GM12878 (cell line): ENCODE measurements around the gene SLC24A4. TPM values are rescaled to one million over a fixed set of nuclear protein-coding genes. Genes with fewer than 3 reads are reported as not detected.

ENCODE experiments used
- ATAC-seq: fragments of 200-7000 bp; cut with Tn5 transposase; 3 replicates; pipeline ENCODE4 v1.9.1; 2020; ENCODE audit warnings: mild to moderate bottlenecking, moderate library complexity
- BruUV-seq: library from RNA; stranded (reverse); fragments of 400-500 nt; replicated peaks from 2 replicates; lab custom pipeline; 2021; lab: Mats Ljungman, UMichigan
- CTCF ChIA-PET: fragments of 300-600 bp; sonication (Branson Sonifier 250); formaldehyde crosslinking; extraction: SDS; loops from one replicate; lab custom pipeline; 2021; ENCODE audit warnings: inconsistent platforms; lab: Yijun Ruan, JAX
- POLR2A ChIA-PET: fragments of 350-600 bp; formaldehyde crosslinking; extraction: SDS; loops from one replicate; lab custom pipeline; 2021; ENCODE audit warnings: inconsistent platforms; lab: Charles Lee
- RAD21 ChIA-PET: fragments of 300-600 bp; sonication (Branson Sonifier 250); formaldehyde crosslinking; loops from one replicate; lab custom pipeline; 2023; ENCODE audit warnings: antibody characterized with exemption; ENCODE audit not compliant: unreplicated experiment; lab: Charles Lee
- SMC1A ChIA-PET: fragments of 300-600 bp; sonication (Branson Sonifier 250); formaldehyde crosslinking; loops from one replicate; lab custom pipeline; 2023; ENCODE audit not compliant: unreplicated experiment, uncharacterized antibody; lab: Charles Lee
- DNase-seq: peaks from one replicate; pipeline ENCODE4 v3.0.0-alpha.2; 2011; ENCODE audit warnings: low read depth, low spot score
- FAIRE-seq: peaks from 3 replicates; lab custom pipeline; 2011; peaks lifted over from hg19 to GRCh38; lab: Jason Lieb, UNC
- H2AFZ ChIP-seq: 2 replicates; pipeline ENCODE4 v1.6.0; 2011; ENCODE audit warnings: low read depth, low read length, control low read depth; ENCODE audit not compliant: control insufficient read depth
- H3K27ac ChIP-seq: 2 replicates; pipeline ENCODE4 v1.5.1; 2011; ENCODE audit warnings: control low read depth; ENCODE audit not compliant: control insufficient read depth, insufficient read depth
- H3K27me3 ChIP-seq, 2 experiments: replicated peaks in 1 of 2; 2 replicates each; pipeline versions ENCODE4 v1.6.0 to v1.6.1; 2011; ENCODE audit warnings: low read length in 1 of 2; ENCODE audit not compliant: control insufficient read depth in 2 of 2, insufficient read depth in 2 of 2
- H3K36me3 ChIP-seq, 2 experiments: 2 replicates each; pipeline ENCODE4 v1.5.1; 2011; ENCODE audit warnings: low read length in 1 of 2; ENCODE audit not compliant: control insufficient read depth in 2 of 2, insufficient read depth in 2 of 2
- H3K4me1 ChIP-seq: 2 replicates; pipeline ENCODE4 v1.6.1; 2011; ENCODE audit warnings: mild to moderate bottlenecking, low read length, moderate library complexity, mixed read lengths; ENCODE audit not compliant: control insufficient read depth, insufficient read depth
- H3K4me2 ChIP-seq: 2 replicates; pipeline ENCODE4 v1.6.0; 2011; ENCODE audit warnings: control low read depth; ENCODE audit not compliant: control insufficient read depth, insufficient read depth
- H3K4me3 ChIP-seq: fragments of 200-600 bp; sonication (generic); 2 replicates; pipeline ENCODE4 v1.5.1; 2016
- H3K79me2 ChIP-seq: 2 replicates; pipeline ENCODE4 v1.6.0; 2011; ENCODE audit warnings: low read length; ENCODE audit not compliant: control insufficient read depth, insufficient read depth
- H3K9ac ChIP-seq: 2 replicates; pipeline ENCODE4 v1.8.0; 2011; ENCODE audit warnings: low read length, control low read depth, mixed read lengths; ENCODE audit not compliant: control insufficient read depth, insufficient read depth
- H3K9me3 ChIP-seq: replicated peaks from 3 replicates; pipeline ENCODE4 v1.5.1; 2011; ENCODE audit warnings: mild to moderate bottlenecking, low read length; ENCODE audit not compliant: control insufficient read depth, insufficient read depth
- H4K20me1 ChIP-seq: 2 replicates; pipeline ENCODE4 v1.6.0; 2011; ENCODE audit not compliant: control insufficient read depth, insufficient read depth
- ESRRA ChIP-seq: IDR thresholded peaks from 2 replicates; pipeline ENCODE4 v1.6.1; 2012; ENCODE audit warnings: mild to moderate bottlenecking, low read length, improper control_type of control experiment
- GATAD2B ChIP-seq: fragments of 450-650 bp; conservative IDR thresholded peaks from 2 replicates; pipeline ENCODE4 v1.6.1; 2017; ENCODE audit warnings: low read depth, mild to moderate bottlenecking, moderate library complexity
- HDAC6 ChIP-seq: fragments of 200-600 bp; sonication (generic); IDR thresholded peaks from one replicate; pipeline ENCODE4 v1.8.0; 2017; ENCODE audit warnings: antibody characterized with exemption; ENCODE audit not compliant: unreplicated experiment
- KAT2A ChIP-seq: conservative IDR thresholded peaks from 2 replicates; pipeline ENCODE4 v1.6.1; 2011; ENCODE audit warnings: low read depth, low read length; ENCODE audit not compliant: control insufficient read depth
- NRF1 ChIP-seq: conservative IDR thresholded peaks from 2 replicates; pipeline ENCODE4 v1.6.1; 2011; ENCODE audit warnings: mild to moderate bottlenecking, low read depth, low read length, improper control_type of control experiment
- SMARCA5 ChIP-seq: fragments of 450-650 bp; IDR thresholded peaks from 2 replicates; pipeline ENCODE4 v1.6.1; 2017; ENCODE audit warnings: mild to moderate bottlenecking
- SRF ChIP-seq, 2 experiments: IDR thresholded peaks; 2 replicates each; pipeline ENCODE4 v1.6.1; 2011; ENCODE audit warnings: low read depth in 2 of 2, low read length in 2 of 2, mild to moderate bottlenecking in 1 of 2, moderate library complexity in 1 of 2
- TCF3 ChIP-seq: IDR thresholded peaks from 2 replicates; pipeline ENCODE4 v1.6.1; 2012; ENCODE audit warnings: low read depth, mild to moderate bottlenecking, low read length, borderline replicate concordance; ENCODE audit not compliant: insufficient read depth
- YY1 ChIP-seq: IDR thresholded peaks from 2 replicates; pipeline ENCODE4 v1.6.1; 2011; ENCODE audit warnings: low read depth, mild to moderate bottlenecking, low read length
- ZNF217 ChIP-seq: fragments of 450-650 bp; IDR thresholded peaks from 2 replicates; pipeline ENCODE4 v1.6.1; 2017; ENCODE audit warnings: antibody characterized with exemption, mild to moderate bottlenecking
- ZNF24 ChIP-seq: fragments of 450-650 bp; IDR thresholded peaks from 2 replicates; pipeline ENCODE4 v1.6.1; 2017; ENCODE audit warnings: antibody characterized with exemption, mild to moderate bottlenecking
- WGBS: methylation state at CpG from one replicate; pipeline ENCODE4 v1.1.6; 2016; ENCODE audit warnings: low lambda C conversion rate; ENCODE audit not compliant: insufficient replicate concordance, insufficient coverage; ENCODE audit errors: missing lambda C conversion rate; 5-methylcytosine and 5-hydroxymethylcytosine counted together
- in situ Hi-C: fragments of 300-500 bp; cut with MboI; formaldehyde crosslinking; loops from 9 replicates; pipeline ENCODE4 v1.14.3; 2018; ENCODE audit warnings: mixed read lengths
- intact Hi-C: fragments of 100-400 bp; cut with micrococcal nuclease; formaldehyde crosslinking; loops from one replicate; pipeline ENCODE4 v1.14.2; 2022; ENCODE audit not compliant: unreplicated experiment
- polyA plus RNA-seq, 11 experiments: library from polyadenylated mRNA; depleted of rRNA in 4 of 11; unstranded in 6 of 11; stranded (reverse) in 5 of 11; fragments of >200 nt; fragmentation: Nextera tagmentation in 4 of 11; fragmentation: Illumina TruSeq in 1 of 11; extraction: Ambion mirVana in 4 of 11; extraction: Trizol in 1 of 11; gene quantifications; 1 replicate in 1 of 11; 2 replicates in 10 of 11; pipeline versions ENCODE4 v1.2.1 to v1.2.3, GENCODE V29; 2011 to 2016; ENCODE audit warnings: inconsistent platforms in 2 of 11, missing spikeins in 2 of 11, low read depth in 1 of 11
- total RNA-seq, 4 experiments: library from RNA; depleted of rRNA in 3 of 4; stranded (reverse); fragments of >200 nt in 3 of 4; fragmentation: Illumina TruSeq in 1 of 4; extraction: Trizol in 1 of 4; gene quantifications; 2 replicates each; pipeline versions ENCODE4 v1.2.1 to v1.2.3, GENCODE V29; 2013 to 2021
- TF ChIP-seq, protein P1 (sequence below): fragments of 450-650 bp; IDR thresholded peaks from 2 replicates; pipeline ENCODE4 v1.6.1; 2017; ENCODE audit warnings: mild to moderate bottlenecking, moderate library complexity
- TF ChIP-seq, protein P2 (sequence below): fragments of 450-650 bp; IDR thresholded peaks from 2 replicates; pipeline ENCODE4 v1.6.1; 2017; ENCODE audit warnings: borderline replicate concordance
- TF ChIP-seq, protein P3 (sequence below): IDR thresholded peaks from 2 replicates; pipeline ENCODE4 v1.6.1; 2011; ENCODE audit warnings: borderline replicate concordance, low read depth, mild to moderate bottlenecking, moderate library complexity, low read length; ENCODE audit not compliant: insufficient read depth, poor library complexity, severe bottlenecking
- TF ChIP-seq, protein P4 (sequence below): IDR thresholded peaks from 2 replicates; pipeline ENCODE4 v1.6.1; 2012; ENCODE audit warnings: low read depth, low read length, improper control_type of control experiment

The SLC24A4 gene
- total and polyA plus RNA-seq, 10 of the 15 experiments (the other 5 are each of a cell fraction or from before 2014, with no cell fraction given), result under 0.01 to 0.46 (median 0.04) TPM; not detected in 5

DNA sequence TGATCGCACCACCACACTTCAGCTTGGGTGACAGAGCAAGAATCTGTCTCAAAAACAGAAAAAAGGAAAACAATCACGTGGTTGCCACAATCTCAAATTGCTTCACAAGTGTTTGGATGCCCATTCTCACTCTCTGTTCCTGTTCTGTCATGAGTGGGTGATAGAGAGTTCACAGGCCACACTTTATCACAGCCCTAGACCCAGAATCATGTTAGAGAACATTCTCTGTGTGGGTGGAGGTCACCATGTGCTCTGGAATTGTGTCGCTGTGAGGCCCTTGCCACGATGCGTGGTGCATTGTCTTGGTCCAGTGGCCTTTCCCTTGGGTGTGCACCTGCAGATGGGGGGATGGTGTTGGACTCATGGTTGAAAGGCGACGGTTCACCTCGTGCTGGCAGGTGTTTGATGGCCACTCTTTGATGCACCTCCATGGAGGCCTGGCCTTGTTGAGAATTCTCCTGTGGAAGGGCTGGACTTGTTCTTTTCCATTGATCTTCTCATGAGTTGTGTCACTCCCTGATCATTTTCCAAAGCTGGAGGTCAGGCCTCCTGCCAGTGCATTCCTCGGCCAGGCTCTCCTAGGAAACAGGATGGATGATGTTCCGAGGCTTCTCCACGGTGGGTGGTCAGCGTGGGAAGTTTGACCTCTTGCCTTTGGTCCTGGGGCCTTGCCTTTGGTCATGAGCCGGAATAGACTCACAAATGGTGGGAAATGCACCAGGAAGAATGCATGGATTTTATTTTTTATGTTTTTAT, 91.9 kb downstream of the SLC24A4 start (continued):
- TF ChIP-seq, protein P1, sequence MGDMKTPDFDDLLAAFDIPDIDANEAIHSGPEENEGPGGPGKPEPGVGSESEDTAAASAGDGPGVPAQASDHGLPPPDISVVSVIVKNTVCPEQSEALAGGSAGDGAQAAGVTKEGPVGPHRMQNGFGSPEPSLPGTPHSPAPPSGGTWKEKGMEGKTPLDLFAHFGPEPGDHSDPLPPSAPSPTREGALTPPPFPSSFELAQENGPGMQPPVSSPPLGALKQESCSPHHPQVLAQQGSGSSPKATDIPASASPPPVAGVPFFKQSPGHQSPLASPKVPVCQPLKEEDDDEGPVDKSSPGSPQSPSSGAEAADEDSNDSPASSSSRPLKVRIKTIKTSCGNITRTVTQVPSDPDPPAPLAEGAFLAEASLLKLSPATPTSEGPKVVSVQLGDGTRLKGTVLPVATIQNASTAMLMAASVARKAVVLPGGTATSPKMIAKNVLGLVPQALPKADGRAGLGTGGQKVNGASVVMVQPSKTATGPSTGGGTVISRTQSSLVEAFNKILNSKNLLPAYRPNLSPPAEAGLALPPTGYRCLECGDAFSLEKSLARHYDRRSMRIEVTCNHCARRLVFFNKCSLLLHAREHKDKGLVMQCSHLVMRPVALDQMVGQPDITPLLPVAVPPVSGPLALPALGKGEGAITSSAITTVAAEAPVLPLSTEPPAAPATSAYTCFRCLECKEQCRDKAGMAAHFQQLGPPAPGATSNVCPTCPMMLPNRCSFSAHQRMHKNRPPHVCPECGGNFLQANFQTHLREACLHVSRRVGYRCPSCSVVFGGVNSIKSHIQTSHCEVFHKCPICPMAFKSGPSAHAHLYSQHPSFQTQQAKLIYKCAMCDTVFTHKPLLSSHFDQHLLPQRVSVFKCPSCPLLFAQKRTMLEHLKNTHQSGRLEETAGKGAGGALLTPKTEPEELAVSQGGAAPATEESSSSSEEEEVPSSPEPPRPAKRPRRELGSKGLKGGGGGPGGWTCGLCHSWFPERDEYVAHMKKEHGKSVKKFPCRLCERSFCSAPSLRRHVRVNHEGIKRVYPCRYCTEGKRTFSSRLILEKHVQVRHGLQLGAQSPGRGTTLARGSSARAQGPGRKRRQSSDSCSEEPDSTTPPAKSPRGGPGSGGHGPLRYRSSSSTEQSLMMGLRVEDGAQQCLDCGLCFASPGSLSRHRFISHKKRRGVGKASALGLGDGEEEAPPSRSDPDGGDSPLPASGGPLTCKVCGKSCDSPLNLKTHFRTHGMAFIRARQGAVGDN, result 0 out of 2 replicates have a peak, but pooled peaks have one; percentile 46
- TF ChIP-seq GATAD2B, result peak; percentile 47; the same call in 1 of the 2 replicates
- TF ChIP-seq, all 136 proteins: peak for 10

DNA sequence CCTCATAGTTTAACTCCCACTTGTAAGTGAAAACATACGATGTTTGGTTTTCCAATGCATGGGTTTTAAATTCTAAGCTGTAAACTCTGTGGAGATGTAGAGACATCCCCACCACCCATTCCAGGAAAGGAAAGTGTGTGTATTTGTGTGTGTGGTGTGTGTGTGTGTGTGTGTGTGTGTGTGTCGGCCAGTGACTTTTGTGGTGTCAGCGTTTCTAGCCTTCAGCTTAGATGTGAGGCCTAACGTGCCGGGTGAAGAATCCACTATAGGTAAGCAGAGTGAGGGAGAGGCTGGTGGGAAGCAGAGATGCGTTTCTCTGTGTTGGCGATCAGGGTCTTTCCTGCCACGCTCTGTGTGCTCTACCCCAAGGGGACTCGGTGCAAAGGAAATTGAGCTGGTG, 93.0 kb downstream of the SLC24A4 start:
- in situ Hi-C loops (no loop called here), intact Hi-C loops (no loop called here)
- Histone ChIP-seq H3K9ac (no peak overlapping the region), H3K4me3 (no peak overlapping the region), H4K20me1 (no peaks in the 10 kb centered on the region), H3K27ac (no peak overlapping the region), H3K27me3 (no peaks in the 10 kb centered on the region; a peak in 2 of 4 replicates), H3K79me2 (no peaks in the 10 kb centered on the region), H3K4me2 (no peak overlapping the region), H3K9me3 (no peaks in the 10 kb centered on the region; the same call in 2 of the 3 replicates), H3K36me3 (no peaks in the 10 kb centered on the region), H2AFZ (no peak overlapping the region), H3K4me1 (0 out of 2 replicates have a peak, but pooled peaks cover 5% of the 10 kb centered on the region)
- no peak for FAIRE-seq
- ChIA-PET RAD21 (no interaction called here), POLR2A (no interaction called here), SMC1A (interaction anchor here (0.6 to 1.6 kb wide), 2 partner anchors 14 to 297 kb away, joined by 4 read pairs; no protein-coding TSS in a partner anchor), CTCF (no interaction called here)
- no peak for ATAC-seq
- 71% methylated on average over 9 of the region's 9 CpGs for WGBS
- BruUV-seq, result no TSS peak
- no peak for DNase-seq
- no peak for TF ChIP-seq TCF3
- no peak for TF ChIP-seq ZNF24
- TF ChIP-seq, protein P2, sequence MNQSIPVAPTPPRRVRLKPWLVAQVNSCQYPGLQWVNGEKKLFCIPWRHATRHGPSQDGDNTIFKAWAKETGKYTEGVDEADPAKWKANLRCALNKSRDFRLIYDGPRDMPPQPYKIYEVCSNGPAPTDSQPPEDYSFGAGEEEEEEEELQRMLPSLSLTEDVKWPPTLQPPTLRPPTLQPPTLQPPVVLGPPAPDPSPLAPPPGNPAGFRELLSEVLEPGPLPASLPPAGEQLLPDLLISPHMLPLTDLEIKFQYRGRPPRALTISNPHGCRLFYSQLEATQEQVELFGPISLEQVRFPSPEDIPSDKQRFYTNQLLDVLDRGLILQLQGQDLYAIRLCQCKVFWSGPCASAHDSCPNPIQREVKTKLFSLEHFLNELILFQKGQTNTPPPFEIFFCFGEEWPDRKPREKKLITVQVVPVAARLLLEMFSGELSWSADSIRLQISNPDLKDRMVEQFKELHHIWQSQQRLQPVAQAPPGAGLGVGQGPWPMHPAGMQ, result no peak
- TF ChIP-seq HDAC6, result no peak
- no peak for TF ChIP-seq SMARCA5
- no peak for TF ChIP-seq KAT2A
- TF ChIP-seq ESRRA, result no peak
- no peak for TF ChIP-seq NRF1
- no peak for TF ChIP-seq ZNF217
- TF ChIP-seq YY1, result no peak
- TF ChIP-seq GATAD2B, result no peak
- TF ChIP-seq, protein P3, sequence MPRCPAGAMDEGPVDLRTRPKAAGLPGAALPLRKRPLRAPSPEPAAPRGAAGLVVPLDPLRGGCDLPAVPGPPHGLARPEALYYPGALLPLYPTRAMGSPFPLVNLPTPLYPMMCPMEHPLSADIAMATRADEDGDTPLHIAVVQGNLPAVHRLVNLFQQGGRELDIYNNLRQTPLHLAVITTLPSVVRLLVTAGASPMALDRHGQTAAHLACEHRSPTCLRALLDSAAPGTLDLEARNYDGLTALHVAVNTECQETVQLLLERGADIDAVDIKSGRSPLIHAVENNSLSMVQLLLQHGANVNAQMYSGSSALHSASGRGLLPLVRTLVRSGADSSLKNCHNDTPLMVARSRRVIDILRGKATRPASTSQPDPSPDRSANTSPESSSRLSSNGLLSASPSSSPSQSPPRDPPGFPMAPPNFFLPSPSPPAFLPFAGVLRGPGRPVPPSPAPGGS, result no peak
- TF ChIP-seq, protein P4, sequence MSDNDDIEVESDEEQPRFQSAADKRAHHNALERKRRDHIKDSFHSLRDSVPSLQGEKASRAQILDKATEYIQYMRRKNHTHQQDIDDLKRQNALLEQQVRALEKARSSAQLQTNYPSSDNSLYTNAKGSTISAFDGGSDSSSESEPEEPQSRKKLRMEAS, result no peak
- TF ChIP-seq SRF (IDR thresholded peaks at IDR 0.05; ENCODE audit: low read depth in 2 of 2, low read length in 2 of 2), result no peak
